Vagina (tissue), 2 donors: Measurements from ENCODE around the gene SLC18A2. TPM values are rescaled to one million over a fixed set of nuclear protein-coding genes. Genes with fewer than 3 reads are reported as not detected.
"Not testable (repeated sequence)": the region's sequence is repeated elsewhere in the genome, so short reads cannot be mapped to it uniquely, and the experiment has no call there.

Experiments
- DNase-seq, 2 donors: peaks; one replicate each; pipeline ENCODE4 v3.0.0-alpha.2; 2017; ENCODE audit errors: extremely low spot score in 2 of 2
- H3K27ac ChIP-seq: fragments of 200-600 bp; sonication (generic); one replicate; pipeline ENCODE4 v1.5.1; 2019
- H3K27me3 ChIP-seq: fragments of 200-600 bp; sonication (generic); one replicate; pipeline ENCODE4 v1.5.1; 2019
- H3K36me3 ChIP-seq, 2 donors: fragments of 200-600 bp; sonication (generic); one replicate each; pipeline ENCODE4 v1.5.1; 2017 to 2019
- H3K4me1 ChIP-seq: fragments of 200-600 bp; sonication (generic); one replicate; pipeline ENCODE4 v1.5.1; 2019
- H3K4me3 ChIP-seq, 2 donors: fragments of 200-600 bp; sonication (generic); 1 replicate in 1 of 2; 2 replicates in 1 of 2; pipeline ENCODE4 v1.5.1; 2016 to 2019
- H3K9me3 ChIP-seq: fragments of 200-600 bp; sonication (generic); one replicate; pipeline ENCODE4 v1.5.1; 2019
- CTCF ChIP-seq, 3 experiments: fragments of 450-650 bp in 2 of 3; fragments of 200-600 bp in 1 of 3; sonication (generic) in 1 of 3; IDR thresholded peaks; one replicate each; pipeline ENCODE4 v1.5.1; 2017 to 2019; ENCODE audit warnings: antibody characterized with exemption in 3 of 3, mild to moderate bottlenecking in 2 of 3, moderate library complexity in 2 of 3
- POLR2A ChIP-seq, 2 donors: fragments of 450-650 bp; IDR thresholded peaks; one replicate each; pipeline ENCODE4 v1.6.1; 2017; ENCODE audit warnings: antibody characterized with exemption in 2 of 2, mild to moderate bottlenecking in 2 of 2, moderate library complexity in 2 of 2
- POLR2AphosphoS5 ChIP-seq, 2 donors: sonication (generic); formaldehyde crosslinking; IDR thresholded peaks; one replicate each; pipeline ENCODE4 v1.9.0; 2017; ENCODE audit warnings: antibody characterized with exemption in 2 of 2, mild to moderate bottlenecking in 2 of 2, low read depth in 1 of 2; ENCODE audit not compliant: insufficient read depth in 1 of 2
- intact Hi-C: fragments of 100-400 bp; cut with DNase I; formaldehyde crosslinking; loops from one replicate; pipeline ENCODE4 v1.15.1; 2023
- total RNA-seq: library from RNA; depleted of rRNA; stranded (reverse); fragments of >200 nt; gene quantifications from one replicate; pipeline ENCODE4 v1.2.3, GENCODE V29; 2016

SLC18A2 gene
- total RNA-seq, 1 donor from 2014 or later = 11.5 TPM

- no peaks in the 10 kb centered on the region for H3K36me3 ChIP-seq
- H3K4me1 ChIP-seq = no peaks in the 10 kb centered on the region
- no peak overlapping the region for H3K4me3 ChIP-seq
- H3K27me3 ChIP-seq = no peaks in the 10 kb centered on the region
- H3K9me3 ChIP-seq = no peaks in the 10 kb centered on the region
- intact Hi-C loops = no loop called here
- DNase-seq = no peak
- no peak overlapping the region for H3K27ac ChIP-seq
- TF ChIP-seq POLR2AphosphoS5 (IDR thresholded peaks at IDR 0.05; ENCODE audit: insufficient read depth in 1 of 2, low read depth in 1 of 2) (no peak), POLR2A (IDR thresholded peaks at IDR 0.05) (no peak), CTCF (IDR thresholded peaks at IDR 0.05) (no peak)
These were observed 36.8 kb downstream of the SLC18A2 start for GRCh38 chr10:117277675-117278074.

GRCh38 chr10:117284716-117285494 is 44.0 kb downstream of the SLC18A2 start:
- no peak overlapping the region for H3K4me3 ChIP-seq
- no peak for TF ChIP-seq CTCF (IDR thresholded peaks at IDR 0.05)
- no peak for TF ChIP-seq POLR2A (IDR thresholded peaks at IDR 0.05)
- no peak for TF ChIP-seq POLR2AphosphoS5 (IDR thresholded peaks at IDR 0.05; ENCODE audit: insufficient read depth in 1 of 2, low read depth in 1 of 2)
- peaks cover 0 to 45% of the 10 kb centered on the region in 2 donors for H3K36me3 ChIP-seq
- no peaks in the 10 kb centered on the region for H3K27me3 ChIP-seq
- H3K4me1 ChIP-seq = no peaks in the 10 kb centered on the region
- H3K27ac ChIP-seq = no peak overlapping the region
- DNase-seq = no peak
- intact Hi-C loops = no loop called here
- H3K9me3 ChIP-seq = no peaks in the 10 kb centered on the region

- H3K27ac ChIP-seq, intact Hi-C loops, H3K4me1 ChIP-seq, H3K4me3 ChIP-seq, H3K9me3 ChIP-seq, DNase-seq, H3K27me3 ChIP-seq: not testable (repeated sequence)
- H3K36me3 ChIP-seq = peaks cover 0 to 19% of the 10 kb centered on the region in 2 donors
These were observed 50.0 kb downstream of the SLC18A2 start for GRCh38 chr10:117290872-117291271.

- H3K4me1 ChIP-seq = no peaks in the 10 kb centered on the region
- intact Hi-C loops = no loop called here
These were observed 53.2 kb downstream of the SLC18A2 start for GRCh38 chr10:117294039-117294645.

GRCh38 chr10:117294735-117295134 is 53.8 kb downstream of the SLC18A2 start:
- intact Hi-C loops = no loop called here
- Histone ChIP-seq H3K27me3 (no peaks in the 10 kb centered on the region), H3K4me1 (no peaks in the 10 kb centered on the region), H3K27ac (no peak overlapping the region), H3K9me3 (no peaks in the 10 kb centered on the region), H3K4me3 (no peak overlapping the region), H3K36me3 (no peaks in the 10 kb centered on the region)
- TF ChIP-seq CTCF (IDR thresholded peaks at IDR 0.05) (no peak), POLR2A (IDR thresholded peaks at IDR 0.05) (no peak), POLR2AphosphoS5 (IDR thresholded peaks at IDR 0.05; ENCODE audit: insufficient read depth in 1 of 2, low read depth in 1 of 2) (no peak)
- DNase-seq = no peak

More at GRCh38 chr10:117294039-117294645, 53.2 kb downstream of the SLC18A2 start:
- Histone ChIP-seq H3K27ac (no peak overlapping the region), H3K27me3 (no peaks in the 10 kb centered on the region), H3K4me3 (no peak overlapping the region), H3K9me3 (no peaks in the 10 kb centered on the region), H3K36me3 (peaks cover 0 to 6% of the 10 kb centered on the region in 2 donors)
- TF ChIP-seq CTCF (IDR thresholded peaks at IDR 0.05) (no peak), POLR2A (IDR thresholded peaks at IDR 0.05) (no peak), POLR2AphosphoS5 (IDR thresholded peaks at IDR 0.05; ENCODE audit: insufficient read depth in 1 of 2, low read depth in 1 of 2) (no peak)
- no peak for DNase-seq
